GM19035 (cell line): ENCODE results near the gene MLC1.

Experiments used
- ATAC-seq: cut with Tn5 transposase; IDR thresholded peaks from one replicate; pipeline ENCODE4 v1.9.1; 2021; ENCODE audit not compliant: unreplicated experiment

MLC1 gene

GRCh38 chr22:50085211-50085972 lies at the start of gene MLC1:
MLC1 (minus strand) TSS chr22:50085426; CDS start chr22:50084902, 524 bp downstream.
- ATAC-seq = no peak

GRCh38 chr22:50134481-50134880 lies 49.3 kb upstream of the MLC1 start:
- no peak for ATAC-seq

GRCh38 chr22:50131894-50132293 lies 46.7 kb upstream of the MLC1 start:
- no peak for ATAC-seq

GRCh38 chr22:50129121-50129736 lies 44.0 kb upstream of the MLC1 start:
- ATAC-seq = no peak

- no peak for ATAC-seq
These were observed 39.8 kb upstream of the MLC1 start for GRCh38 chr22:50125029-50125428.

GRCh38 chr22:50123119-50123518 lies 37.9 kb upstream of the MLC1 start:
- ATAC-seq = no peak

- no peak for ATAC-seq
These were observed 36.0 kb upstream of the MLC1 start for GRCh38 chr22:50121202-50121740.

- no peak for ATAC-seq
These were observed 34.6 kb upstream of the MLC1 start for GRCh38 chr22:50119768-50120251.

- ATAC-seq = no peak
These were observed 34.0 kb upstream of the MLC1 start for GRCh38 chr22:50119169-50119767.

GRCh38 chr22:50118557-50119168 lies 33.4 kb upstream of the MLC1 start:
- ATAC-seq = no peak

GRCh38 chr22:50118129-50118528 lies 32.9 kb upstream of the MLC1 start:
- no peak for ATAC-seq

- ATAC-seq = no peak
These were observed 32.0 kb upstream of the MLC1 start for GRCh38 chr22:50117168-50117762.

- ATAC-seq = no peak
These were observed 30.5 kb upstream of the MLC1 start for GRCh38 chr22:50115693-50116092.

GRCh38 chr22:50114221-50115021 lies 29.2 kb upstream of the MLC1 start:
- no peak for ATAC-seq

GRCh38 chr22:50112151-50113118 lies 27.2 kb upstream of the MLC1 start:
- ATAC-seq = no peak

- no peak for ATAC-seq
These were observed 25.8 kb upstream of the MLC1 start for GRCh38 chr22:50111056-50111455.

- no peak for ATAC-seq
These were observed 22.3 kb upstream of the MLC1 start for GRCh38 chr22:50107529-50107928.

GRCh38 chr22:50105208-50106100 lies 20.2 kb upstream of the MLC1 start:
- no peak for ATAC-seq
